ENCODE data around the gene ARSB. TPM values are rescaled to one million over a fixed set of nuclear protein-coding genes. Genes with fewer than 3 reads are reported as not detected.

The ARSB gene
- total and polyA plus RNA-seq, 2 donors from 2014 or later: 8.3 to 16.4 TPM

GRCh38 chr5:78805474-78806124 lies 179.5 kb downstream of the ARSB start:
- intact Hi-C loops (cut with DNase I): no loop called here
- Histone ChIP-seq H3K27me3 (ENCODE audit: control insufficient read depth, insufficient read depth, low read length) (no peaks in the 10 kb centered on the region), H3K36me3 (ENCODE audit: control insufficient read depth in 2 of 3, insufficient read depth in 3 of 3, low read length in 3 of 3) (no peaks in the 10 kb centered on the region), H3K9ac (ENCODE audit: low read length in 3 of 3) (no peak overlapping the region), H3K4me1 (ENCODE audit: control insufficient read depth in 2 of 3, insufficient read depth in 2 of 3, low read depth in 1 of 3, low read length in 3 of 3) (peaks cover 0 to 8% (median 4%) of the 10 kb centered on the region in 3 donors), H3K4me3 (ENCODE audit: low read length in 3 of 3) (no peak overlapping the region), H3K9me3 (ENCODE audit: control insufficient read depth in 2 of 3, insufficient read depth in 1 of 3, low read length in 3 of 3) (no peaks in the 10 kb centered on the region), H3K27ac (ENCODE audit: low read depth in 2 of 2, low read length in 2 of 2) (no peak overlapping the region)
- DNase-seq (no peak), FAIRE-seq (no peak)
- TF ChIP-seq CTCF (IDR thresholded peaks at IDR 0.05; ENCODE audit: borderline replicate concordance, extremely low read depth, insufficient read depth): no peak

- Histone ChIP-seq H3K9ac (ENCODE audit: low read length in 3 of 3) (no peak overlapping the region), H3K36me3 (ENCODE audit: control insufficient read depth in 2 of 3, insufficient read depth in 3 of 3, low read length in 3 of 3) (no peaks in the 10 kb centered on the region), H3K9me3 (ENCODE audit: control insufficient read depth in 2 of 3, insufficient read depth in 1 of 3, low read length in 3 of 3) (no peaks in the 10 kb centered on the region), H3K4me3 (ENCODE audit: low read length in 3 of 3) (no peak overlapping the region), H3K4me1 (ENCODE audit: control insufficient read depth in 2 of 3, insufficient read depth in 2 of 3, low read depth in 1 of 3, low read length in 3 of 3) (peaks cover 0 to 8% (median 4%) of the 10 kb centered on the region in 3 donors), H3K27ac (ENCODE audit: low read depth in 2 of 2, low read length in 2 of 2) (no peak overlapping the region), H3K27me3 (ENCODE audit: control insufficient read depth, insufficient read depth, low read length) (no peaks in the 10 kb centered on the region)
- no peak for FAIRE-seq
- intact Hi-C loops (cut with DNase I): no loop called here
- no peak for TF ChIP-seq CTCF (IDR thresholded peaks at IDR 0.05; ENCODE audit: borderline replicate concordance, extremely low read depth, insufficient read depth)
- no peak for DNase-seq
Measured at GRCh38 chr5:78804995-78805394, 180.1 kb downstream of the ARSB start.

- peaks cover 0 to 4% (median 2%) of the 10 kb centered on the region in 3 donors for H3K4me1 ChIP-seq (ENCODE audit: control insufficient read depth in 2 of 3, insufficient read depth in 2 of 3, low read depth in 1 of 3, low read length in 3 of 3)
- no peak for TF ChIP-seq CTCF (IDR thresholded peaks at IDR 0.05; ENCODE audit: borderline replicate concordance, extremely low read depth, insufficient read depth)
- no peaks in the 10 kb centered on the region for H3K27me3 ChIP-seq (ENCODE audit: control insufficient read depth, insufficient read depth, low read length)
- H3K9me3 ChIP-seq (ENCODE audit: control insufficient read depth in 2 of 3, insufficient read depth in 1 of 3, low read length in 3 of 3): no peaks in the 10 kb centered on the region
- H3K4me3 ChIP-seq (ENCODE audit: low read length in 3 of 3): no peak overlapping the region
- no peak overlapping the region for H3K9ac ChIP-seq (ENCODE audit: low read length in 3 of 3)
- DNase-seq: no peak
- no peak for FAIRE-seq
- intact Hi-C loops (cut with DNase I): no loop called here
- no peak overlapping the region for H3K27ac ChIP-seq (ENCODE audit: low read depth in 2 of 2, low read length in 2 of 2)
- no peaks in the 10 kb centered on the region for H3K36me3 ChIP-seq (ENCODE audit: control insufficient read depth in 2 of 3, insufficient read depth in 3 of 3, low read length in 3 of 3)
Measured at GRCh38 chr5:78803941-78804340, 181.2 kb downstream of the ARSB start.

- Histone ChIP-seq H3K27ac (ENCODE audit: low read depth in 2 of 2, low read length in 2 of 2) (no peak overlapping the region), H3K9me3 (ENCODE audit: control insufficient read depth in 2 of 3, insufficient read depth in 1 of 3, low read length in 3 of 3) (no peaks in the 10 kb centered on the region)
Measured at GRCh38 chr5:78803353-78803752, 181.8 kb downstream of the ARSB start.

More at GRCh38 chr5:78803353-78803752, 181.8 kb downstream of the ARSB start:
- no peak overlapping the region for H3K4me3 ChIP-seq (ENCODE audit: low read length in 3 of 3)
- no peak for FAIRE-seq
- no peaks in the 10 kb centered on the region for H3K27me3 ChIP-seq (ENCODE audit: control insufficient read depth, insufficient read depth, low read length)
- H3K4me1 ChIP-seq (ENCODE audit: control insufficient read depth in 2 of 3, insufficient read depth in 2 of 3, low read depth in 1 of 3, low read length in 3 of 3): peaks cover 0 to 4% (median 0%) of the 10 kb centered on the region in 3 donors
- no peak overlapping the region for H3K9ac ChIP-seq (ENCODE audit: low read length in 3 of 3)
- no peak for TF ChIP-seq CTCF (IDR thresholded peaks at IDR 0.05; ENCODE audit: borderline replicate concordance, extremely low read depth, insufficient read depth)
- intact Hi-C loops (cut with DNase I): no loop called here
- DNase-seq: peak in 2 of 5 donors; percentile 57 to 81
- H3K36me3 ChIP-seq (ENCODE audit: control insufficient read depth in 2 of 3, insufficient read depth in 3 of 3, low read length in 3 of 3): no peaks in the 10 kb centered on the region

Measured in kidney (tissue), 14 donors.